ENCODE measurements around the gene GYPB. TPM values are rescaled to one million over a fixed set of nuclear protein-coding genes. Genes with fewer than 3 reads are reported as not detected.
A peak's percentile ranks its signal among the peaks of the same experiment; 100 is the strongest.
"Not testable (repeated sequence)": the region's sequence is repeated elsewhere in the genome, so short reads cannot be mapped to it uniquely, and the experiment has no call there.

GYPB gene
- total RNA-seq, 1 donor from 2014 or later: not detected

DNA sequence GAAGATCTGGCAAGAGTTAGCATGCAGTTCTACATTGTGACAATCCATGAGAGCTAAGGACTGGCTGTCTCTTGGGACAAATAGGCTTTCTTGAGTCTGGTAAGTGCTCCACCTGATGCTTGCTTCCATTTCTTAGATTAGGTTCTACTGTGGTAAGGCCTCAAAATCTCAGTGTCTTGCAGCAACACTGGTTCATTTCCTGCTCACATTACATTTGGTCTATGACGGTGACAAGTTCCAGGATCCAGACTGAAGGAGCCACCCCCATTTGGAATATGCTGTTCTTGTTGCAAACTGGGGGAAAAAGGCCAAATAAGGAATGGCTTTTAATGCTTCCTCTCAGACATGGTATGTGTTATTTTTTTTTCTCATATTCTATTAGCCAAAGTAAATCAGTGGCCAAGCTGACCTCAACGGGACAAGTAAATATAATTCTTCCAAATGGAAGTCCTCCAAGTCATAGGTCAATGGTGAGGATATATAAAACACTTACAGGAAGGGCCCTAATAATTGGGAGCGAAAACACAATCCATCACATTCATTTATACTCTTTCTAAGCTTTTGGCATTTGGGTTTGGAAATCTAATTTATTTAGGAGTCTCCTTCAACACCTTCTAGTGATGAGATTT, 3.7 kb upstream of the GYPB start:
- not testable (repeated sequence) for H3K36me3 ChIP-seq; H3K4me1 Mint-ChIP-seq; DNase-seq (ENCODE audit: low spot score); H3K79me2 ChIP-seq (ENCODE audit: low read depth); H3K27ac Mint-ChIP-seq; H3K9me3 ChIP-seq (ENCODE audit: low read depth); H3K27me3 ChIP-seq; H3K27ac ChIP-seq; H3K9ac ChIP-seq; H3K27me3 Mint-ChIP-seq (ENCODE audit: insufficient read depth, low read depth); H3F3A ChIP-seq (ENCODE audit: low read depth); H4K20me1 ChIP-seq (ENCODE audit: low read depth); H3K4me3 Mint-ChIP-seq; H3K4me2 ChIP-seq; H3K36me3 Mint-ChIP-seq; H3K9me3 Mint-ChIP-seq; H2AFZ ChIP-seq (replicated peaks); H3K4me1 ChIP-seq; H3K4me3 ChIP-seq

DNA sequence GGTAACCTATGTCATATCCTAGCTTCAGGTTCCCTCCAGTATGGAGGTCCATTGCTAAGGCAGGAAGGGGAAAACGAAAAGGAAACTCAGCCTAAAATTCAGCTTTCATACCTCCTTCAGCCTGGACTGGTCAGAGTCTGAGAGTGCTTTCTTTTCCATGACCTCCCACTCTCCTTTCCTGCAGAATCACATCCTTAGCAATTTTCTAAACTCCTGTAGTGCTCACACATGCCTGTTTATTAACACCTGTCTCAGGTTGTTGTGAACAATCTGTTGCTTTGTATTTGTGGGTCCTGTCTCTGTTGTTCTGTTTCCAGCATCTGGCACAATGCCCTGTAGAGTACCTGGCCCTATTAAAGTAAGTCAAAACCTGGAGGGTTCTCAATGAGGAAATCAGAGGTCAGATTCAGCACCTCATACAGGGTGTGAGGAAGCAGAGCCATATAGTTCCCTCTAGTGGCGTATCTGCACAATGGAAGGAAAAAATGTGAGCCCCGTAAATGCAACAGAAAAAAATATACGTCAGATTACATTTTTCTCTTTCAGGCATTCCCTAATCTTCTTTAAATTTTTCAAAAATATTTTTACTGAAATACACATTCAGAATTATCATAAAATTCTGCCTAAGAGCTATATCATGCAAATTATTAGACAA, 2.3 kb upstream of the GYPB start:
- not testable (repeated sequence) for H3K4me3 Mint-ChIP-seq
- peak; percentile 56 for DNase-seq (ENCODE audit: low spot score)

DNA sequence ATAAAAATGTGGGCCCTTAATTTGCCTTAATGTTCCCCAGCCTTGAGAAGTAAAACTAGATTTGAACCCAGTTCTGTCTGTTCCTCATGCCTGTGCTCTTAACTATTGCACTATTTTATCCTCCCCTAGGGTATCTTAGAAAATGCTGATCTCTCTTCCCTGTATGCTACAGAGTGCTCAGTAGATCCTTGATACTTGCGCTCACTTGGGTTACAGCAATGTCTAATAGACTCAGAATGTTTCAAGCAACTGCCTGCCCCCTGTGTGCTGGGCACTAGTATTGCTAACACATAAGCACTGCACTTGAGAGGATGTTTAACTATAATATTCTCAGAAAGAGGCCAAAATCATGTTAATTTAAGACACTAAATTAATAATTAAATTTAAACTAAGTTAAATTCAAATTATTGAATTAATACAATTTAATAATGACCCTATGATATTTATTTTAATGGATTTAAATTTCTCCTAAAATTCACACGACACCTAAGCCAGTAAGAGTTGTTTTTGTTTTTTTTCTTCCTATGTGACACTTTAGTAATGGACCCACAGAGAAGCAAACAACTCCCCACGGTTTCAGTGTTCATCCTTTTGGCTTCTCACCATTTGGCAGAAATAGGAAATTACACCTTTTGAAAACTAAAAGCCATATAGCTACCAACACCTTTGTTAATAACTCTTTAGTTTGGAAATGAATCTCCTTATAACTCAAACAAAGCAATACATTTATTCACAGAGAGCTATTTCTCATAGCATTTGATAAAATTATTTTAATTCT, 768 bp downstream of the GYPB start:
- H3K4me3 Mint-ChIP-seq; H3K9me3 Mint-ChIP-seq; H3K27ac ChIP-seq; H3K36me3 ChIP-seq; H3K4me1 Mint-ChIP-seq; H3K79me2 ChIP-seq (ENCODE audit: low read depth); H2AFZ ChIP-seq (replicated peaks); H3K4me3 ChIP-seq; H4K20me1 ChIP-seq (ENCODE audit: low read depth); H3K9ac ChIP-seq; H3K4me2 ChIP-seq; H3K27ac Mint-ChIP-seq; DNase-seq (ENCODE audit: low spot score); H3K4me1 ChIP-seq; H3K27me3 Mint-ChIP-seq (ENCODE audit: insufficient read depth, low read depth); H3K9me3 ChIP-seq (ENCODE audit: low read depth); H3K36me3 Mint-ChIP-seq; H3K27me3 ChIP-seq; H3F3A ChIP-seq (ENCODE audit: low read depth): not testable (repeated sequence)

More for the DNA sequence above, 2.3 kb upstream of the GYPB start:
- H3K4me2 ChIP-seq; H3K36me3 ChIP-seq; H3K4me1 ChIP-seq; H3K9me3 ChIP-seq (ENCODE audit: low read depth); H3K9me3 Mint-ChIP-seq; H3F3A ChIP-seq (ENCODE audit: low read depth); H3K27me3 Mint-ChIP-seq (ENCODE audit: insufficient read depth, low read depth); H3K4me3 ChIP-seq; H3K27me3 ChIP-seq; H3K4me1 Mint-ChIP-seq; H2AFZ ChIP-seq (replicated peaks); H3K27ac ChIP-seq; H3K79me2 ChIP-seq (ENCODE audit: low read depth); H4K20me1 ChIP-seq (ENCODE audit: low read depth); H3K27ac Mint-ChIP-seq; H3K36me3 Mint-ChIP-seq; H3K9ac ChIP-seq: not testable (repeated sequence)
- TF ChIP-seq, protein P1, sequence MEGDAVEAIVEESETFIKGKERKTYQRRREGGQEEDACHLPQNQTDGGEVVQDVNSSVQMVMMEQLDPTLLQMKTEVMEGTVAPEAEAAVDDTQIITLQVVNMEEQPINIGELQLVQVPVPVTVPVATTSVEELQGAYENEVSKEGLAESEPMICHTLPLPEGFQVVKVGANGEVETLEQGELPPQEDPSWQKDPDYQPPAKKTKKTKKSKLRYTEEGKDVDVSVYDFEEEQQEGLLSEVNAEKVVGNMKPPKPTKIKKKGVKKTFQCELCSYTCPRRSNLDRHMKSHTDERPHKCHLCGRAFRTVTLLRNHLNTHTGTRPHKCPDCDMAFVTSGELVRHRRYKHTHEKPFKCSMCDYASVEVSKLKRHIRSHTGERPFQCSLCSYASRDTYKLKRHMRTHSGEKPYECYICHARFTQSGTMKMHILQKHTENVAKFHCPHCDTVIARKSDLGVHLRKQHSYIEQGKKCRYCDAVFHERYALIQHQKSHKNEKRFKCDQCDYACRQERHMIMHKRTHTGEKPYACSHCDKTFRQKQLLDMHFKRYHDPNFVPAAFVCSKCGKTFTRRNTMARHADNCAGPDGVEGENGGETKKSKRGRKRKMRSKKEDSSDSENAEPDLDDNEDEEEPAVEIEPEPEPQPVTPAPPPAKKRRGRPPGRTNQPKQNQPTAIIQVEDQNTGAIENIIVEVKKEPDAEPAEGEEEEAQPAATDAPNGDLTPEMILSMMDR (IDR thresholded peaks at IDR 0.05): peak; percentile 71

DNA sequence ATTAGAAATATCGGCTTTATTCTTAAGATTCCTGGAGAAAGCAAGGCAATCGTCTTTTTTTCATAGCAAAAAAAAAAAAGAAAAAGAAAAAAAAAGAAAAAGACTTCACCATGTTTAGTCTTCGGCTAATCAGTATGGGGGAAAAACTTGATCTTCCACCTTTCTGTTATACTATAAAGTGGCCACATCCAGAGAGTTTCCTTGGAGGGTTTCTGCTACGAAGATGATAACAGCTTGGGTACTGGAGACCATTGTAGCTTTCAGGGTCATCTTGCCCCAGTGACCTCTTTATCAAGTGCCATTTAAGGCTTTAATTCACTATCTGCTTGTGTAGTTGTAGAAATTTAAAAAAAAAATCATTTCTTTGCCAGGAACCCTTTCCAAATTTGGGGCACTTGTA, 1.9 kb downstream of the GYPB start:
- not testable (repeated sequence) for H3K4me2 ChIP-seq; H3K27me3 ChIP-seq; H3K79me2 ChIP-seq (ENCODE audit: low read depth); H3K27ac Mint-ChIP-seq; H3K27me3 Mint-ChIP-seq (ENCODE audit: insufficient read depth, low read depth); H3K4me1 ChIP-seq; H3K27ac ChIP-seq; H3F3A ChIP-seq (ENCODE audit: low read depth); H3K4me3 ChIP-seq; H2AFZ ChIP-seq (replicated peaks); H3K4me3 Mint-ChIP-seq; H3K9me3 ChIP-seq (ENCODE audit: low read depth); DNase-seq (ENCODE audit: low spot score); H3K4me1 Mint-ChIP-seq; H3K36me3 ChIP-seq; H3K9ac ChIP-seq; H3K36me3 Mint-ChIP-seq; H4K20me1 ChIP-seq (ENCODE audit: low read depth); H3K9me3 Mint-ChIP-seq

DNA sequence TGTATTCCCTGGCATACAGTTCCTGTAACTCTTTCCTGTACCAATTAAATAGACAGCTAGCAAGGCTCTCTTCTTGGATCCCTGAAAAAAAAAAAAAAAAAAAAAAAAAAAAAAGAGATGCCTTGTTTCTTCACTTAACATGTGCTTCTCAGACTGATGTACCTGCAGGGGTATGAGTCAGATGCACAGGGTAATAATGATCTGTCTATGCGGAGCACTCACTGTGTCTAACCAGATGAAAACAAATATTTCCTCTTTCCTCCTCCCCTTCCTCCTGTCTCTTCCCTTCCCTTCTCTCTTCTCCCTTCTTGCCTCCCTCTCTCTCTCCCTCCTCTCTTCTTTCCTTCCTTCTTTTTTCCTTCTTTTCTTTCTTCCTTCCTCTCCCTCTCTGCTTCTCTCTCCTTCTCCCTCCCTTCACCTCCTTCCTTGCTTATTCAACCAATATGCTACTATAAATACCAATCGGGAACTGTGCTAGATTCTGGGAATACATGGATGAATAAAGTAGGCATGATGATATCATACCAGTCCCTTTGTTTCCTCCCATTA, 3.0 kb downstream of the GYPB start:
- H3K4me1 Mint-ChIP-seq; H3K9me3 ChIP-seq (ENCODE audit: low read depth); H4K20me1 ChIP-seq (ENCODE audit: low read depth); H3K4me2 ChIP-seq; DNase-seq (ENCODE audit: low spot score); H3K79me2 ChIP-seq (ENCODE audit: low read depth); H3F3A ChIP-seq (ENCODE audit: low read depth); H2AFZ ChIP-seq (replicated peaks); H3K27ac Mint-ChIP-seq; H3K4me1 ChIP-seq; H3K36me3 ChIP-seq; H3K9ac ChIP-seq; H3K36me3 Mint-ChIP-seq; H3K4me3 ChIP-seq; H3K27ac ChIP-seq; H3K27me3 Mint-ChIP-seq (ENCODE audit: insufficient read depth, low read depth); H3K27me3 ChIP-seq; H3K4me3 Mint-ChIP-seq; H3K9me3 Mint-ChIP-seq: not testable (repeated sequence)
